ENCODE data around the gene KLHL6. TPM values are rescaled to one million over a fixed set of nuclear protein-coding genes. Genes with fewer than 3 reads are reported as not detected.
"Not testable (repeated sequence)": the region's sequence is repeated elsewhere in the genome, so short reads cannot be mapped to it uniquely, and the experiment has no call there.

Gene KLHL6
- total and polyA plus RNA-seq, 2 of the 13 experiments (the other 11 are each of a cell fraction or from before 2014, with no cell fraction given), result not detected

DNA sequence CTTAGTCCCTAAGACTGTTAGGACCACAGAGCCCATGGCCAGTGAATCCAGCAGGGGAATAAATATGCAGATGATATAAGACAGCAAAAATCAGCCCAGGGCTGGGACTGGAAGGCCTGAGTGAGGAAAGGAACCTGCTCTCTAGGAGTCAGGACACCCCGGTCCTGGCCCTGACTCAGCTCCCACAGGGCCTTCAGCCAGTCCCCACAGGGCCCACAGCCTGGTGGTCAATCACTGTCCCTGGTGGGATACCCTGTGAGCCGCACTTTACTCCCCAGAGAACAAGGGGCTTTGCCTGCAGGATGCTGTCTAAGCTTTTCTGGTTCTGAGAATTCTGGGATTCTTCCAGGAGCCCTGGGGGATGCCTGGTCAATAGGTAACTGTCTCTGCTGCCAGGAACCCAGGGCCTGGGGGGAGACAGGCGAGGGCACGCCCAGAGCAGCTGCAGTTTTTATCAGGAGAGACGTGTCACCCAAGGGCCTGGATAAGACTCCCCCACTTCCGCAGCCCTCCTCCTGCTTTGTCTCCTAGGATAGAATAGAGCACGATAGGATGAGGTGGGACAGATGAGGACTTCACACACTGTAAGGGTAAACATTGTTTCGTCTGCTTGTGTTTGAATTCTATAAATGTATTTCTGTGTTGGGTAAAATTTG, 77.6 kb downstream of the KLHL6 start:
- Histone ChIP-seq H3K36me3 (replicated peaks in 1 of 2; ENCODE audit: control insufficient read depth in 1 of 2, insufficient read depth in 2 of 2, low read length in 2 of 2) (no peaks in the 10 kb centered on the region), H3K4me1 (ENCODE audit: insufficient read depth, low read length) (no peaks in the 10 kb centered on the region), H3K9me3 (ENCODE audit: low read length) (no peaks in the 10 kb centered on the region), H4K20me1 (ENCODE audit: insufficient read depth, low read length) (no peaks in the 10 kb centered on the region), H2AFZ (ENCODE audit: low read length) (no peak overlapping the region), H3K4me2 (ENCODE audit: low read depth, low read length) (no peak overlapping the region), H3K4me3 (replicated peaks in 1 of 3; ENCODE audit: insufficient read depth in 1 of 3, low read depth in 2 of 3, low read length in 3 of 3) (no peak overlapping the region), H3K79me2 (ENCODE audit: insufficient read depth, low read length) (no peaks in the 10 kb centered on the region), H3K9ac (ENCODE audit: insufficient read depth, low read depth, low read length) (no peak overlapping the region), H3K27ac (ENCODE audit: extremely low read length, insufficient read depth, low read length) (no peak overlapping the region), H3K27me3 (ENCODE audit: control insufficient read depth in 1 of 2, insufficient read depth in 2 of 2, low read length in 2 of 2) (peaks cover 0 to 6% of the 10 kb centered on the region in 2 experiments; a peak in 1 of 5 replicates)
- no TSS peak for BruUV-seq (replicated peaks)
- ChIA-PET CTCF (ENCODE audit: low intra/inter-chr PET ratio, low total read pairs) (no interaction called here), POLR2A (no interaction called here)
- ATAC-seq (no peak), FAIRE-seq (no peak), DNase-seq (ENCODE audit: low spot score) (no peak)
- WGBS (ENCODE audit: low lambda C conversion rate), result 34% methylated on average over 6 of the region's 8 CpGs
- TF ChIP-seq ZNF282 (IDR thresholded peaks at IDR 0.05; ENCODE audit: partially characterized antibody) (no peak), JDP2 (CRISPR knock-in tag; IDR thresholded peaks at IDR 0.05; ENCODE audit: borderline replicate concordance) (no peak), HMGA1 (CRISPR knock-in tag; conservative IDR thresholded peaks at IDR 0.05) (no peak), SMARCC2 (IDR thresholded peaks at IDR 0.05) (no peak)
- TF ChIP-seq, protein P1, sequence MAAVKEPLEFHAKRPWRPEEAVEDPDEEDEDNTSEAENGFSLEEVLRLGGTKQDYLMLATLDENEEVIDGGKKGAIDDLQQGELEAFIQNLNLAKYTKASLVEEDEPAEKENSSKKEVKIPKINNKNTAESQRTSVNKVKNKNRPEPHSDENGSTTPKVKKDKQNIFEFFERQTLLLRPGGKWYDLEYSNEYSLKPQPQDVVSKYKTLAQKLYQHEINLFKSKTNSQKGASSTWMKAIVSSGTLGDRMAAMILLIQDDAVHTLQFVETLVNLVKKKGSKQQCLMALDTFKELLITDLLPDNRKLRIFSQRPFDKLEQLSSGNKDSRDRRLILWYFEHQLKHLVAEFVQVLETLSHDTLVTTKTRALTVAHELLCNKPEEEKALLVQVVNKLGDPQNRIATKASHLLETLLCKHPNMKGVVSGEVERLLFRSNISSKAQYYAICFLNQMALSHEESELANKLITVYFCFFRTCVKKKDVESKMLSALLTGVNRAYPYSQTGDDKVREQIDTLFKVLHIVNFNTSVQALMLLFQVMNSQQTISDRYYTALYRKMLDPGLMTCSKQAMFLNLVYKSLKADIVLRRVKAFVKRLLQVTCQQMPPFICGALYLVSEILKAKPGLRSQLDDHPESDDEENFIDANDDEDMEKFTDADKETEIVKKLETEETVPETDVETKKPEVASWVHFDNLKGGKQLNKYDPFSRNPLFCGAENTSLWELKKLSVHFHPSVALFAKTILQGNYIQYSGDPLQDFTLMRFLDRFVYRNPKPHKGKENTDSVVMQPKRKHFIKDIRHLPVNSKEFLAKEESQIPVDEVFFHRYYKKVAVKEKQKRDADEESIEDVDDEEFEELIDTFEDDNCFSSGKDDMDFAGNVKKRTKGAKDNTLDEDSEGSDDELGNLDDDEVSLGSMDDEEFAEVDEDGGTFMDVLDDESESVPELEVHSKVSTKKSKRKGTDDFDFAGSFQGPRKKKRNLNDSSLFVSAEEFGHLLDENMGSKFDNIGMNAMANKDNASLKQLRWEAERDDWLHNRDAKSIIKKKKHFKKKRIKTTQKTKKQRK (IDR thresholded peaks at IDR 0.05; ENCODE audit: low read length), result no peak
- intact Hi-C loops (cut with micrococcal nuclease; ENCODE audit: unreplicated experiment), result no loop called here
- in situ Hi-C loops (cut with HindIII; ENCODE audit: extremely low pct_ligation_motif_present, low pct_unique_long_range_greater_than_20kb), result no loop called here

DNA sequence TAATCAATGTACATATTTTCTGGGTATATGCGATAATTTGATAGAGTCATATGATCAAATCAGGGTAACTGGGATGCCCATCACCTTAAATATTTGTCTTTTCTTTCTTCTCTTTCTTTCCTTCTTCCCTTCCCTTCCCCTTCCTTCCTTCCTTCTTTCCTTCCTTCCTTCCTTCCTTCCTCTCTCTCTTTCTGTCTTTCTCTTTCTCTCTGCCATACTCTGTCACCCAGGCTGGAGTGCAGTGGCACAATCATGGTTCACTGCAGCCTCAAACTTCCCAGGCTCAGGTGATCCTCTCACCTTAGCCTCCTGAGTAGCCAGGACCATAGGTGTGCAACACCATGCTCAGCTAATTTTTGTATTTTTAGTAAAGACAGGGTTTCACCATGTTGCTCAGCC, 79.7 kb downstream of the KLHL6 start:
- ATAC-seq; FAIRE-seq; H3K4me1 ChIP-seq (ENCODE audit: insufficient read depth, low read length); H3K9me3 ChIP-seq (ENCODE audit: low read length); in situ Hi-C loops (cut with HindIII; ENCODE audit: extremely low pct_ligation_motif_present, low pct_unique_long_range_greater_than_20kb); CTCF ChIA-PET (ENCODE audit: low intra/inter-chr PET ratio, low total read pairs); H3K9ac ChIP-seq (ENCODE audit: insufficient read depth, low read depth, low read length); H3K4me2 ChIP-seq (ENCODE audit: low read depth, low read length); H2AFZ ChIP-seq (ENCODE audit: low read length); H4K20me1 ChIP-seq (ENCODE audit: insufficient read depth, low read length); H3K36me3 ChIP-seq (replicated peaks in 1 of 2; ENCODE audit: control insufficient read depth in 1 of 2, insufficient read depth in 2 of 2, low read length in 2 of 2); DNase-seq (ENCODE audit: low spot score); H3K27me3 ChIP-seq (ENCODE audit: control insufficient read depth in 1 of 2, insufficient read depth in 2 of 2, low read length in 2 of 2); H3K27ac ChIP-seq (ENCODE audit: extremely low read length, insufficient read depth, low read length); POLR2A ChIA-PET; BruUV-seq (replicated peaks); intact Hi-C loops (cut with micrococcal nuclease; ENCODE audit: unreplicated experiment); H3K79me2 ChIP-seq (ENCODE audit: insufficient read depth, low read length); H3K4me3 ChIP-seq (replicated peaks in 1 of 3; ENCODE audit: insufficient read depth in 1 of 3, low read depth in 2 of 3, low read length in 3 of 3): not testable (repeated sequence)
- 56% methylated on average over 1 of the region's 1 CpG for WGBS (ENCODE audit: low lambda C conversion rate)

Data from HepG2 (cell line).